Activated CD8-positive, alpha-beta memory T cell treated with anti-CD3 and anti-CD28 coated beads, Interleukin-2, amount 50 U/mL, for 1 hour (primary cell): ENCODE results near the gene STON1.
"Not testable (repeated sequence)": the region's sequence is repeated elsewhere in the genome, so short reads cannot be mapped to it uniquely, and the experiment has no call there.

Experiments used
- DNase-seq: peaks from one replicate; pipeline ENCODE4 v3.0.0-alpha.2; 2020; ENCODE audit errors: extremely low read depth

Gene STON1

DNA sequence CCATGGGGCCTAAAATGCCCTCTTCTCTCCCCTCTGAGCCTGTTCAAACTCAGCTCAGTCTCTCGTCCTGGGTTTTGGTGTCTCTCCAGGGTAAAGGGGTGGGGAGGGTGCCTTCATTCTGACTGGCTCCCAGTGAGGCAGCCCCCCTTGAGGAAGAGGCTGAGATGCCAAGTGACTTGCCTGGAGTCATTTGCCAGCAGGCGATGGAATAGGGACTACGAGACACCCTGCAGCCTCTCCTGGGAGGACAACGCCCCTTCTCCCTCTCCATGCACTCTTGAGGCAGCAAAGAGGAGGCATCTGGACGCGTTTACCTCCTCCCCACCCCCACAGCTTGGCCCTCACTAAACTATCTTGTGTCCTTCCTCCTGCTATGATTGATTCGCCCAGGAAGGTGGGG, 760 bp upstream of the STON1 start:
- no peak for DNase-seq

DNA sequence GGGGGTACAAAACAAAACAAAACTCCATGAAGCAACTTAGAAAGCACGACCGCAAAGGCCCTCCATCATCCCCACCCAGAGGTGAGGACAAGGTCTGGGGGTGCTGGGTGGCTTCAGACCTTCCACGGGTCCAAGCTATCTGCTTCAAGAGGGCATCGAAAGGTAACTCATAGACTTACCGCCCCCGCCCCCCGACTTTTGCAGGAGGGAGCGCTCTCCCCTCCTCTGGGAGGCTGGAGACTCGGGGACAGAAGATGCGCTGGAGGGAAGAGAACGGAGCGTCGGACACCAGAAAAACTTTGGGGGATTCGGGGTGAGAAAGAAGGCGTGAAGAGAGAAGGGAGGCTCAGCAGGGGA, 300 bp upstream of the STON1 start:
- DNase-seq = no peak

DNA sequence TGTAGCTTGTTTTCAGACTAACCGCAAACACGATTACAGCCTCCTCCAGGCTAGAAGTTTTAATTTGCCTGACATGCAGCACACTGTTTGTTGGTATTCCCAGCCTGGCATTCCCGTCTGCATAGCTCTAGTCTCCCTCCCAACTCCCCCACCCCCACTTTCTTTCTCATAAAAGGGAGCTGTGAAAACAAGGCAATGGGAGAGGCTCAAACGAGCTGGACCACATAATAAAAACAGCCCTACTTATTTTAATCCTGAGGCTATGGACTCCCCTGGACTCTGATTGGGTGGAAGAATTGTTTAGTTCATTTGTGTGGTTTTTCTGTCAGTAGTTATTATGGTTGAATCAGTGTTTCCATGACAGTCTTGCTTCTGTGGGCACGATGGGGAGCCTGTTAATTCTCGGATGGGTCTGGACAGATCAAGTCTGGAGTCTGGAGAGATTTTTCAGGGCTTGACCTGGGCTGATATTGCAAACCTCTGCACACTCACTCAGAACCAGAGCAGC, 1.2 kb downstream of the STON1 start:
- DNase-seq = no peak

DNA sequence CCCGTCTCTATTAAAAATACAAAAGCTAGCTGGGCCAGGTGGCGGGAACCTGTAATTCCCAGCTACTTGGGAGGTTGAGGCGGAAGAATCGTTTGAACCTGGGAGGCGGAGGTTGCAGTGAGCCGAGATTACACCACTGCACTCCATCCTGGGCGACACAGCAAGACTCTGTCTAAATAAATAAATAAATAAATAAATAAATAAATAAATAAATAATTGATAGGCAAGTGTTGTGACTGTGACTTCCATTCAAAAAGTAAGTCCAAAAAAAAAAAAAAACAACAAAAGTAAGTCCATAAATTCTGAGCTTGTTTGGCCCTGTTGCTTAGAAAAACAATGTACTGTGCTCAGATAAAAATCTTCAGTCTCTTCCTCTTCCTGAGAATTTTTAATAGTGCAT, 2.2 kb downstream of the STON1 start:
- no peak for DNase-seq

DNA sequence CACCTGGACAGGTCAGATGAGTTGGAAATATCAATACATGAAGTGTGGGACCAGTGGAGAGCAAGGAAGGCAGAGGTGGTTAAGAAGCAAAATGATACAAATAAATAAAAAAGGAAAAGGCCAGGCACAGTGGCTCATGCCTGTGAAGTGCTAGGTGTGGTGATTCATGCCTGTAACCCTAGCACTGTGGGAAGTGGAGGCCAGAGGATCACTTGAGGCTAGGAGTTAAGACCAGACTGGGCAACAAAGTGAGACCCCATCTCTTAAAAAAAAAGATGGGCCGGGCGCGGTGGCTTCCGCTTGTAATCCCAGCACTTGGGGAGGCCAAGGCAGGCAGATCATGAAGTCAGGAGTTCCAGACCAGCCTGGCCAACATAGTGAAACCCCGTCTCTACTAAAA, 2.9 kb downstream of the STON1 start:
- no peak for DNase-seq

DNA sequence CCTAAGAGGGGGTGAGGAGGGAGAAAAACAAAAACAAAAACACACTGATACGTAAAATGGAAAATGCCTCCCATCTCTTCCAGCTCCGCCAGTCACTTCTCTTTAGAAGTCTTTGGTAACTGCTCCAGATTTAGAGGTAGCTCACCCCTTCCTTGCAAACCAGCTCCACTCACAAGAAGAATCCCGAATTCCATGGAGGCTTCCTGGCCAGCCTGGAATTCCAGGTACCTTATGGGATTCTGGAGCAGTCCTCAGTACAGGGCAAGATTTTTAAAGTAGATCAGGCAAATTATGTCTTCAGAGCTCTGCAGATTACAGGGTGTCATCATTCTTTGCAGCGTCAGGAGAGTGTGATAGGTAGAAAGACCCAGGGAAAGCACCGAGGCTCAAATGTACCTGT, 4.8 kb downstream of the STON1 start:
- no peak for DNase-seq

DNA sequence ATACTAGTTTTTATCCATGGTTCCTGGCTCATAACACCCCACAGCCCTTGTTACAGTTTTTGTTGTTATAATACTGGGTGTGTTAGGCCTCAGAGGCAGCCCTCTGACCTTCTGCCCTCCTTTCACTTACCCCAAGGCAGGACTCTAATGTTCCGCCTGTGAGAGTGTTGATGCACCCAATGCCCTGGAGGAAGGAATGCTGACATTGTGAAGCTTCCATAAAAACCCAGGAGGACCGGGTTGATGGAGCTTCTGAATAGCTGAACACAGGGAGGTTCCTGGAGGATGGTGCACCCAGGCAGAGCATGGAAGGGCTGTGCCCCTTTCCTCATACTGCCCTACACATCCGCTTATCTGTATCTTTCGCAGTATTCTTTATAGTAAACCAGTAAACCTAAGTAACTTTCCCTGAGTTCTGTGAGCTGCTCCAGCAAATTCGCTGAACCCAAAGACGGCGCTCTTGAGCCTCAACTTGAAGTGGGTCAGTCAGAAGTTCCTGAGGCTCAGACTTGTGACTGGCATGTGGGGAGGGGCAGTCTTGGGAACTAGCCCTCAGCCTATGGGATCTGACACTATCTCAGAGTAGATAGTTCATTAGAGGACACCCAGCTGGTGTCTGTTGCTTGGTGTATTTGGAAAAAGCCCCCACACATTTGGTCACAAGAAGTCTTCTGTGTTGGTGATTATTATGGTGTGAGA, 10.4 kb downstream of the STON1 start:
- DNase-seq = no peak

DNA sequence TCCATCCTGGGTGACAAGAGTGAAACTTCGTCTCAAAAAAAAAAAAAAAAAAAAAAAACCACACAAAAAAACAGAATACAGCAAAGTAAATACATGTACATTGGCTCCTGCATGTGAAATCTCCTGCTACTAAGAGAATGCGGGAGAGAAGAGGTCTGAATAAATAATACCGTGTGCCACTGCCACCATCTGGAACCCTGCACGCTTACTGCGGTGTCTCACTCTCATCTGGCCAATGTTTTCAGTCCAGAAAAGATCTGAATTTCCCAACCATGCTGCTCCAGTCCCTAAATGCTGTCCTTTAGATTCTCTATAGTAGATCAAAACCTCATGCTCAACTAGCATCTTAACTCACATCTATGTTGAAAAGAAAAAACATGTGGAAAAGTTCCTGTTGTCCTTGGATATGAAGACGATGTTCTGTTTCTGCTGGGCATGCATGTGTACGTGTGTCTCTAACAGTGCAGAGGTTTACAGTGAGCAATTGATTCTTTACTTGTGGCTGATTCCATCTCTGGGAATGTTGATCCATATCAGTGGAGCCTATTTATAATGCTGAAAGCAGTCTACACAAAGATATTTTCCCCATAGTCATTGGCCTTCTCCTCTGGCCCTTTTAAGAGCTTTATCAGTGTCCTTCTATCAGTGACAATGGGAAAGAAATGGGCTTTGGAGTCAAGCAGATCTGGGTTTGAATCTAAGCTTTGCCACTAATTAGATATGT, 11.9 kb downstream of the STON1 start:
- no peak for DNase-seq

DNA sequence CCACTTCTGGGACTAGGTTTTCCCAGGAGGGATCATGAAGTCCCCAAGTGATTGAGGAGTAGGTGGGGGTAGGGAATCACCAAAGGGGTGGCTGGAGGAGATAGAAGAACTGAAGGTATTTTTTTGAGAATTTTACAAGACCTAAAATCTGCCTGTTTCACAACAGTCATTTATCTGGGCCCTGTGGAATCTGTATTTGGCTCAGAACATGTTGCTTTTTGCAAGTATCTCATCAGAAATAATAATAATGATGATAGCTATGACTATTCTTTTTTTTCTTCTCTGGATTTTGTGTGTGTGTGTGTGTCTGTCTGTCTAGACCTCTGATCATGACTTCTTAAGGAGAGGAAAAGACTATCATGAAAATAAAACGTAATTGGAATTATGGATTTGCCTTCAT, 13.9 kb downstream of the STON1 start:
- no peak for DNase-seq

DNA sequence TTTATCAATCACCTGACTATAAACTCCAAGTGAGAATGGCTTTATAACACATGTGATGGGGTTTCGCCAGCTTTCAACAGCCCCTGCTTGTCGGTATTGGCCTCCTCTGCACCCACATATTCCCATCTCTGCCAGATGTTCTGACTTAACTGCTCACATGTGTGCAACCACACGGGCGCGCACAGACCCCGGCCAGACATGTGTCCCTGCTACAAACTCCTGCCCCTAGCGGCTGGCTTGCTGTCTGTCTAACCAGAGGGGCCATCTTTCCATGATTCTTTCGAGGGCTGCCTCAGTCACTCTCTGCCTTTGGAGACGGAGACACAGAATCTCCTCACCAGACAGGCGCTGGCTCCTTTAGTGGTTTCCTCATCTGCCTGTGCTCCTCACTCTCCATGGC, 15.3 kb downstream of the STON1 start:
- DNase-seq = no peak

DNA sequence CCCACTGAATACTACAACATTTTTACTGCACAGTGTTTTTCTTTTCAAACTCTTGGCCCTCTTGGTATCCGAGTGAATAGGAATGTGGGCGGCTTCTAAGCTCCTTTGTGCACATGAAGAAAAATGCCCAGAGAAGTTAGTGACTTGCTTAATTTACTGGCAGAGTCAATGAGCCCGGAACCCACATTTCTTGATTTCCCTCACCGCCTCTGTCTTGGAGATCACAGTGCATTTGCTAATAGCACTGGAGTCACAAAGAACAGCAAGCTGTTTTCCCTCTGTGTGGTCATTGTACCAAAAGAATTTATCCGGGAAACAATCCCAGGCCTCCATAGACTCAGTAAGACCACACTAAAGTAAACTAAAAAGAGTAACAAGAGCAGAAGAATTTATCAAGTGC, 18.9 kb downstream of the STON1 start:
- no peak for DNase-seq

DNA sequence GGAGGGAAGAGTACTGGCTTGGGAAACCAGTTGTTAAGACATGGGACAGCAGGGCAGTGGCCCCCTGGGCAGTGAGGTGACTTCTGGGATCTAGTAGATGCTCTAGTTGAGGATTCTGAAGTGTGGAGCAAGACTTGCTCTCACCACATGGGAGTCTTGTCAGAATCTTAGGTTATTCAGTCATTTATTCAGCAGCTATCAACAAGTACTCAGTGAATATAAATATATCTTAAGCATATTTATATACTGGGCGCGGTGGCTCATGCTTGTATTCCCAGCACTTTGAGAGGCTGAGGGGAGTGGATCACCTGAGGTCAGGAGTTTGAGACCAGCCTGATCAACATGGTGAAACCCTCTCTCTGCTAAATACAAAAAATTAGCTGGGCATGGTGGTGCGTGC, 20.0 kb downstream of the STON1 start:
- no peak for DNase-seq

DNA sequence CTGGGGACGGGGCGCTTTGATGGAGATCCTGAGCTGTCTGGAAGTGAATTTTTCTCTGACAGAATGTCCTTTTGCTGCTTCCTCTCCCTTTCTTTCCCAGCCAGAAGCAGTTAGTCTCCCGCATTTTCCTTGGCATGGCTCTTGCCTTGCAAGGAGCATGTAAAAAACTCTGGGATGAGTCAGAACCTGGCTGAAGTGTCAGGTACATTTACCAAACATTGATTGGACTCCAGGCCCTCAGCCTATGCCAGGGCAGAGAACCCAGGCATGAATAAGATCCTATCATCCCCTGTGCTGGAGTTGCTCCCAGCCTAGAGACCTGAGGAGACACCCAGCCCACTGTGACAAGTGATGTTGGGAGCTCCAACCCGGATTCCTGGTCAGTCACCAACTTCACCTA, 21.6 kb downstream of the STON1 start:
- DNase-seq = no peak

DNA sequence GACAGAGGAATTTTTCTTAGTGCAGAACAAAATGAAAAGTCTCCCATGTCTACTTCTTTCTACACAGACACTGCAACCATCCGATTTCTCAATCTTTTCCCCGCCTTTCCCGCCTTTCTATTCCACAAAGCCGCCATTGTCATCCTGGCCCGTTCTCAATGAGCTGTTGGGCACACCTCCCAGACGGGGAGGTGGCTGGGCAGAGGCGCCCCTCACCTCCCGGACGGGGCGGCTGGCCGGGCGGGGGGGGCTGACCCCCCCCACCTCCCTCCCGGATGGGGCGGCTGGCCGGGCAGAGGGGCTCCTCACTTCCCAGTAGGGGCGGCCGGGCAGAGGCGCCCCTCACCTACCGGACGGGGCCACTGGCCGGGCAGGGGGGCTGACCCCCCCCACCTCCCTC, 25.1 kb downstream of the STON1 start:
- not testable (repeated sequence) for DNase-seq

DNA sequence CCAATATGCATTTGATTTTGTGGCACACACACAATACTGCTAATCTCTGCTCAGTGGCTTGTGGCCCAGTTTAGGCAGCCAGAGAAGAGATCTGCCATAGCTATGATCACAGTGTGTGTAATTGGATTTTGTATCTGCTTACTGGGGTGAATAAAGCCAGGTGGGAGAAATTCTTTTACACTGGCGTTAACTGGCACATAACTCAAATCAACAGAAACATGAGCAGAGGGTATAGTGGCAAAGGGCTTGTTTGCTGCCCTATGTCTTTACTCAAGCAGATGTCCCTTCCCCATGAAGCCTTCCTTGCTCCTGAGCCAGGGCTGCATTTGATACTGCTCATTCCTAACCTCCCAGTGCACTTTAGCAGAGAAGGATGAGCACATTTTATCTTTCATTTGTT, 28.5 kb downstream of the STON1 start:
- no peak for DNase-seq

DNA sequence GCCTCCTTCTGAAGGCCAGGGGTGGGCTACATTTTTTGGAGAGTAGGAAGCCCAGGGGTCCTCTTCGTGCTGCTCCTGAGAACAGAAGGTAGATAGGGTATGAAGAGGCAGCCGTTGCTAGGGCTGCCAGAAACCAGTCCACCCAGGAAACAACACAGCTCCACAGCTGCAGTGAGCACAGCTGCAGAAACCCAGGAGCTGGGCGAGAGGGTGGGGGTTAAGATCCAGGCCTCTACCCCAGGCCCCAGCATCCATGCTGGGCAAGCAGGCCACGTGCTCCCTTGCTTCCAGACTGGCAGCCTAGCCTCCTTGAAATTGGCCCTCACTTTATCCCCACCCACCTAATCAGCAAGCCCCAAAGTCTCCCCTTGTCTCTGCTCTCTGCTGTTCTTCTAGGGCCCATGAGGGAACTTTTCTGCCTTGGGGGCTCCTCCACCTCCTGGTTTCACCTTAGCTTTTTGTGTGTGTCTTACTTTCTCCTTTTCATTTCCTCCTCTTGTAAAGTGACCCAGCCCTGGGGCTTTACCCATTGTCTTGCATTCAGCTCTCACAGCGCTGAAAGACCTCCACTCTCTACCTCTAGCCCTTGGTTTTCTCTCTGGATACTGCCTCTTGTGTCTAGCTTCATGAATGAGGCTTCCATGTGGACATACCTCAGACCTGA, 30.7 kb downstream of the STON1 start:
- DNase-seq = no peak

DNA sequence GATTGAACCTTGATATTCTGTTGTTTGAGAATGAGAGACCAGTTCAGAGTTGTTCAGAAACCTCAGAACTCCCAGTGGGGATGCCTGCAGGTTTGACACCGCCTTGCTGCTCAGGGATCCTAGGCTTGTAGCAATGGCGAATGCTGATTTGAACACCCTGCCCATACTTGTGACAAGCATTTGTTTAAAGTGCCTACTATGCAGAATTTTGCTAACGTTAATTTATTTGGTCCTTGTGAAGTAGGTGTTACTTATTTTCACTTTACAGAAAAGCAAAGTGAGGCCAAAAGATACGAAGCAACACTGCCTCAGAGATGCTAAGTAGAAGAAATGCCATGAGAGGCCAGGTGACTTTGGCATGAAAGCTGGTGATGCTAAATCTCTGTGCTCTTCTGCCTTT, 32.3 kb downstream of the STON1 start:
- DNase-seq = no peak

DNA sequence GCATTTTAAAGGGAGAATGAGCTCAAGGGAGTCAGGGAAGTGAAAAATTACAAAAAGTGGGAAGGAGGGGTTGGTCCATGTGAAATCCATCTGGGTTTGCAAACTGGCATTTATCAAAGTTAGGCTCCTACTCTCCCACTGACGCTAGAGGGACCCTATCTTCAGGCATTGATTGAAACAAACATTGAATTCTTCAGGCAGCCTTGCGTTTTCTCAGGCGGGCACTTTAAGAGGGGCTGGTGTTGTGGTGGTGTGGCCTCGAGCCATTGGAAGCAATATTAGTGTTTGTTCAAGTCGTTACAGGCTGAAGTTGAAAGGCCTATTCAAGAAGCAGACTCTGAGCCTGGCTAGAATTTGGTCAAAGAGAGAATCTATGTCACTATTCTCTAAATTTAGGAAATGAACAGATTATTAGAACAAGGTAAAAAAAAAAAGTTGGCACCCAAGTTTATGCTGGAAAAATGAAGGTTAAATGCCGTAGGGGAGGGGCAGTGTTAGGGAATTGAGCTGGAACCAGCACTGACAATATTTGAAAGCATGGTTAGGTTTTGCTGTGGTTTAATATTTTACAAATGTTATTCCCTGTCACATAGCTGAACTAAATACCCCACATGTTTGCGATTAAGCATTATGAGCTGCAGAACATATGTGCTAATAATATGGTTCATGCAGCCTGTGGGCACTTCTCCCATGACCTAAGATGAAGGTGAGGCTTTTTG, 36.8 kb downstream of the STON1 start:
- no peak for DNase-seq

DNA sequence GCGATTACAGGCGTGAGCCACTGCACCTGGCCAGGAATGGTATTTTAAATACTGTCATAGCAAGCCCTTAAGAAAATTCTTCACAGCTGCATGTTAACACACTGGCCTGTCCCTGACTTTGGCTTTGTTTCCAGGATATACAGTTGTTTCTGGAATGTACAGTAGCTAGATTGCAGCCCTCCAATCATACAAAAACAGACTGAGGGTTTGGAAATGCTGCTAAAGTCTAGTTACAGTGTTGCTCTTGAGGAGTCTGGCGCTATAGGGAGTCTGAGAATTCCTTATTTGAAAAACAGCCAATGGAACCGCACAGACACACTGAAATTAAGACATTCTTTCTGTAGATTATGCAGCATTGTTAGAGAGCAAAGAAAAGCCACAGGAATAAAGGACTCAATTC, 37.7 kb downstream of the STON1 start:
- no peak for DNase-seq

DNA sequence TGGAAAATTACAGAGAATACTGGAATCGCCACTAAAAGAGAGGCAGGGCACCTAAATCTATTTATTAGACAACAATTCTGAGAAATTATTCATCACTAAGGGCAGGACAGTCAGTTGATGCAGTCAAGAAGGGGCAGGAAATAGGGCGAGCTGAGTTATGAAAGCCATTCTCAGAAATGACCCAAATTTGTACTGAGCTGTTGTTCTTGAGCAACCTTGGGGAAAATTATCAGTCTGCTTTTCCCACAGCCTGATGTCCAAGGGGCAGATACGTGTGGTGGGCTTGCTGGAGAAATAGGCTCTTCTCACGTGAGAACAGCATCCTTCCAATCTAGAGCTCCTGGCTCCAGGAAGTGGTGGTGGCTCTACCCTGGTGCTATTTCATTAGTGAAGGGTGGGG, 38.6 kb downstream of the STON1 start:
- DNase-seq = no peak

DNA sequence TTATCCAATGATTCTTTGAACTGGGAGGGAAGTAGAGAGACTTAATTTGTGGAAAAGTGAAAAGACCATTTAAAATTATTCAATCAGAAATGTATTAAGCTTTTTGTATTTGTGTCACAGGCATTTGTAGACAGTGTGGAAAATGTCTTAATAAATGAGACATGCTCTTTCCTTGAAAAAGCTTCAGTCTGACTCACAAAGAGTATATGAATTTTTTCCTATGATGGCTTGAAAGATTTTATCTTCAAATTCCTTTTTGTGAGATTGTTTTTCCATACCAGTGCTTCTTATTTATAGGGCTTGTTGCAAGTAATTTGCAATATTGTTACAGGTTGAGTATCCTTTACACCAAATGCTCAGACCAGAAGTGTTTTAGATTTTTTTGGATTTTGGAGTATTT, 39.5 kb downstream of the STON1 start:
- DNase-seq = no peak

DNA sequence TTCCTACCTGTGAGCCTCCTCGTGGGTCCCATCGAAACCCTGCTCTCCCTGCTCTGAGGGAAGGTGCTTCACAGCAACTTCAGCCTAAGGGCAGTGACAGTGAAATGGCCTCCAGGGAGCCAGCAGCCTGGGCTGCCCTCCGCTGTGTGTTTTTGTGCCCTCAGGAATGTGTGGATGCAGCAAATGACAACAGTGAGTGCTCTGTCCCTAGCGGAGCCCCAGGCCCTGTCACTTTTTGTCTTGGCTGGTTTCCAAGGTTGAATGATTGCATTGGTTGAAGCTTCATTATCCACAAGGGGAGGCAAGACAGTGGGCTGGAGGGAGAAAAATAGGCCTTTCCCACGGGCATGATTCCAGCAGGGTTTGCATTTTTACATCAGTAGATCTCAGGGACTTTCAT, 42.9 kb downstream of the STON1 start:
- no peak for DNase-seq
